Activated B cell treated with CpG ODN at 0.5 μM for 24 hours (primary cell): ENCODE results near the gene CPTP. TPM values are rescaled to one million over a fixed set of nuclear protein-coding genes. Genes with fewer than 3 reads are reported as not detected.
A peak's percentile ranks its signal among the peaks of the same experiment; 100 is the strongest.

Experiments
- ATAC-seq: fragments of 200-7000 bp; cut with Tn5 transposase; one replicate; pipeline ENCODE4 v1.10.0; 2021; ENCODE audit warnings: low read depth, mild to moderate bottlenecking, moderate library complexity
- CTCF ChIA-PET: fragments of 350-600 bp; sonication (Branson Sonifier 250); formaldehyde crosslinking; loops from one replicate; lab custom pipeline; 2021; ENCODE audit warnings: antibody characterized with exemption; lab: Charles Lee
- POLR2A ChIA-PET: fragments of 350-600 bp; sonication (Branson Sonifier 250); formaldehyde crosslinking; loops from one replicate; lab custom pipeline; 2021; ENCODE audit warnings: antibody characterized with exemption; lab: Charles Lee
- DNase-seq: peaks from one replicate; pipeline ENCODE4 v3.0.0; 2022
- H3K27ac Mint-ChIP-seq: one replicate; pipeline ENCODE4 v1.8.0; 2020; ENCODE audit warnings: mixed read lengths
- H3K27me3 Mint-ChIP-seq: one replicate; pipeline ENCODE4 v1.8.0; 2021; ENCODE audit warnings: mixed read lengths
- H3K36me3 Mint-ChIP-seq: one replicate; pipeline ENCODE4 v1.8.0; 2021; ENCODE audit warnings: low read depth, mixed read lengths
- H3K4me1 Mint-ChIP-seq: one replicate; pipeline ENCODE4 v1.8.0; 2021; ENCODE audit warnings: mixed read lengths
- H3K4me3 Mint-ChIP-seq: one replicate; pipeline ENCODE4 v1.8.0; 2020; ENCODE audit warnings: mild to moderate bottlenecking, mixed read lengths
- H3K9me3 Mint-ChIP-seq: one replicate; pipeline ENCODE4 v1.8.0; 2020; ENCODE audit warnings: mixed read lengths
- CTCF ChIP-seq: fragments of 200-600 bp; IDR thresholded peaks from one replicate; pipeline ENCODE4 v1.8.0; 2022; ENCODE audit warnings: antibody characterized with exemption, mild to moderate bottlenecking
- intact Hi-C: fragments of 100-400 bp; cut with micrococcal nuclease; formaldehyde crosslinking; loops from one replicate; pipeline ENCODE4 v1.15.1; 2024
- total RNA-seq: library from RNA; stranded (reverse); gene quantifications from 2 replicates; pipeline ENCODE4 v1.2.3, GENCODE V29; 2022

CPTP gene
- total RNA-seq, 1 donor from 2014 or later: 15.3 TPM

GRCh38 chr1:1304331-1305299, 20.0 kb upstream of the CPTP start:
- ATAC-seq: no peak
- no peaks in the 10 kb centered on the region for H3K9me3 Mint-ChIP-seq
- no peak for TF ChIP-seq CTCF
- DNase-seq: no peak
- H3K36me3 Mint-ChIP-seq: no peaks in the 10 kb centered on the region
- no peak overlapping the region for H3K4me3 Mint-ChIP-seq
- intact Hi-C loops: loop anchor here (1.0 to 10.0 kb wide), 5 partner anchors 32 to 590 kb away; partner anchors contain the start of genes B3GALT6, GNB1, SDF4 and UBE2J2
- peaks cover 36% of the 10 kb centered on the region for H3K4me1 Mint-ChIP-seq
- ChIA-PET CTCF (interaction anchor here (1.0 to 1.5 kb wide), 3 partner anchors 183 to 320 kb away, joined by 3 read pairs; no protein-coding TSS in a partner anchor), POLR2A (interaction anchor here (1.0 kb wide), 1 partner anchor 241 kb away, joined by 4 read pairs; no protein-coding TSS in a partner anchor)
- peak overlapping the region; percentile 50 for H3K27ac Mint-ChIP-seq
- no peaks in the 10 kb centered on the region for H3K27me3 Mint-ChIP-seq

GRCh38 chr1:1305300-1306069, 19.1 kb upstream of the CPTP start:
- peak overlapping the region; percentile 79 for H3K4me3 Mint-ChIP-seq
- DNase-seq (peak; percentile 67), ATAC-seq (peak; percentile 53)
- CTCF ChIA-PET: interaction anchor here (1.0 to 1.5 kb wide), 3 partner anchors 184 to 321 kb away, joined by 3 read pairs; no protein-coding TSS in a partner anchor
- peak overlapping the region; percentile 86 for H3K27ac Mint-ChIP-seq
- H3K4me1 Mint-ChIP-seq: peaks cover 38% of the 10 kb centered on the region
- H3K36me3 Mint-ChIP-seq: no peaks in the 10 kb centered on the region
- intact Hi-C loops: loop anchor here (1.0 to 10.0 kb wide), 5 partner anchors 33 to 589 kb away; partner anchors contain the start of genes B3GALT6, GNB1, SDF4 and UBE2J2
- no peaks in the 10 kb centered on the region for H3K9me3 Mint-ChIP-seq
- TF ChIP-seq CTCF: no peak
- POLR2A ChIA-PET: interaction anchor here (0.8 to 1.0 kb wide), 2 partner anchors 70 to 242 kb away, joined by 3 to 4 read pairs; partner anchors contain the start of gene AURKAIP1
- no peaks in the 10 kb centered on the region for H3K27me3 Mint-ChIP-seq

- POLR2A ChIA-PET: interaction anchor here (0.8 kb wide), 1 partner anchor 69 kb away, joined by 3 read pairs; the partner anchor contains the start of gene AURKAIP1
- peaks cover 3% of the 10 kb centered on the region for H3K36me3 Mint-ChIP-seq
- ATAC-seq: no peak
These were observed 18.4 kb upstream of the CPTP start for GRCh38 chr1:1306070-1306660.

More at GRCh38 chr1:1306070-1306660, 18.4 kb upstream of the CPTP start:
- DNase-seq: no peak
- Mint-ChIP-seq H3K4me3 (peak overlapping the region; percentile 79), H3K27ac (peak overlapping the region; percentile 86), H3K9me3 (no peaks in the 10 kb centered on the region), H3K27me3 (no peaks in the 10 kb centered on the region), H3K4me1 (peaks cover 38% of the 10 kb centered on the region)
- CTCF ChIA-PET: interaction anchor here (1.1 kb wide), 1 partner anchor 322 kb away, joined by 3 read pairs; no protein-coding TSS in a partner anchor
- no peak for TF ChIP-seq CTCF
- intact Hi-C loops: loop anchor here (5.0 to 10.0 kb wide), 4 partner anchors 34 to 589 kb away; partner anchors contain the start of genes GNB1 and UBE2J2
